IMR-90 (cell line): Measurements from ENCODE around the gene PARD3. TPM values are rescaled to one million over a fixed set of nuclear protein-coding genes. Genes with fewer than 3 reads are reported as not detected.

Experiments used
- ATAC-seq: fragments of 200-7000 bp; cut with Tn5 transposase; 2 replicates; pipeline ENCODE4 v1.9.1; 2020; ENCODE audit warnings: low read depth, mild to moderate bottlenecking, moderate library complexity
- BruUV-seq: library from RNA; stranded (reverse); fragments of 400-500 nt; replicated peaks from 2 replicates; lab custom pipeline; 2021; lab: Mats Ljungman, UMichigan
- CTCF ChIA-PET: fragments of 300-600 bp; formaldehyde crosslinking; extraction: SDS; loops from one replicate; lab custom pipeline; 2021; ENCODE audit warnings: antibody characterized with exemption; lab: Yijun Ruan, JAX
- POLR2A ChIA-PET: fragments of 300-600 bp; sonication (Branson Sonifier 250); formaldehyde crosslinking; loops from one replicate; lab custom pipeline; 2022; ENCODE audit warnings: antibody characterized with exemption; ENCODE audit not compliant: unreplicated experiment; lab: Charles Lee
- DNase-seq: peaks from one replicate; pipeline ENCODE4 v3.0.0; 2013
- H2AFZ ChIP-seq: replicated peaks from 2 replicates; pipeline ENCODE3; 2013; ENCODE audit warnings: low read length, mild to moderate bottlenecking; ENCODE audit not compliant: poor library complexity
- H2AK5ac ChIP-seq: 2 replicates; pipeline ENCODE4 v1.6.1; 2013; ENCODE audit warnings: low read depth, low read length, inconsistent platforms
- H2AK9ac ChIP-seq: replicated peaks from 2 replicates; pipeline ENCODE3; 2013; ENCODE audit warnings: mild to moderate bottlenecking, low read depth, low read length, moderate library complexity; ENCODE audit not compliant: poor library complexity
- H2BK120ac ChIP-seq: 2 replicates; pipeline ENCODE4 v1.6.1; 2013; ENCODE audit warnings: low read depth, low read length, inconsistent platforms
- H2BK15ac ChIP-seq: 3 replicates; pipeline ENCODE4 v1.6.1; 2013; ENCODE audit warnings: low read depth, low read length, inconsistent platforms
- H2BK20ac ChIP-seq: 2 replicates; pipeline ENCODE4 v1.6.1; 2013; ENCODE audit warnings: low read depth, mild to moderate bottlenecking, inconsistent platforms, low read length, moderate library complexity
- H2BK5ac ChIP-seq: 2 replicates; pipeline ENCODE4 v1.6.1; 2013; ENCODE audit warnings: mild to moderate bottlenecking, low read depth, low read length, inconsistent platforms; ENCODE audit not compliant: poor library complexity, severe bottlenecking
- H3K14ac ChIP-seq: replicated peaks from 2 replicates; pipeline ENCODE4 v1.6.1; 2013; ENCODE audit warnings: low read depth, low read length, inconsistent platforms
- H3K18ac ChIP-seq: 2 replicates; pipeline ENCODE4 v1.6.1; 2013; ENCODE audit warnings: low read depth, low read length, control low read depth
- H3K23ac ChIP-seq: 2 replicates; pipeline ENCODE4 v1.6.1; 2013; ENCODE audit warnings: low read depth, low read length, inconsistent platforms
- H3K27ac ChIP-seq: 2 replicates; pipeline ENCODE4 v1.5.1; 2013; ENCODE audit warnings: mild to moderate bottlenecking, control low read depth, low read length; ENCODE audit not compliant: insufficient read depth
- H3K27me3 ChIP-seq: 2 replicates; pipeline ENCODE4 v1.6.1; 2013; ENCODE audit warnings: low read length; ENCODE audit not compliant: control insufficient read depth, insufficient read depth
- H3K36me3 ChIP-seq: 2 replicates; pipeline ENCODE4 v1.6.1; 2013; ENCODE audit warnings: low read length, mixed read lengths; ENCODE audit not compliant: control insufficient read depth, insufficient read depth
- H3K4ac ChIP-seq: 2 replicates; pipeline ENCODE4 v1.6.1; 2013; ENCODE audit warnings: low read depth, low read length, inconsistent platforms
- H3K4me1 ChIP-seq: 2 replicates; pipeline ENCODE4 v1.6.1; 2013; ENCODE audit warnings: low read length, mixed read lengths; ENCODE audit not compliant: control insufficient read depth, insufficient read depth
- H3K4me2 ChIP-seq: 2 replicates; pipeline ENCODE4 v1.6.1; 2013; ENCODE audit warnings: low read depth, mild to moderate bottlenecking, control low read depth, low read length, moderate library complexity
- H3K4me3 ChIP-seq: 2 replicates; pipeline ENCODE4 v1.5.1; 2013; ENCODE audit warnings: low read depth, mild to moderate bottlenecking, control low read depth, low read length, moderate library complexity; ENCODE audit not compliant: insufficient read depth
- H3K56ac ChIP-seq: 2 replicates; pipeline ENCODE4 v1.6.1; 2013; ENCODE audit warnings: low read length, inconsistent platforms; ENCODE audit not compliant: insufficient read depth; ENCODE audit errors: extremely low read depth
- H3K79me1 ChIP-seq, 2 experiments: 2 replicates each; pipeline ENCODE4 v1.6.1; 2013; ENCODE audit warnings: low read length in 2 of 2, inconsistent platforms in 1 of 2, low read depth in 1 of 2
- H3K9ac ChIP-seq: 2 replicates; pipeline ENCODE4 v1.6.1; 2013; ENCODE audit warnings: low read depth, low read length, control low read depth
- H3K9me1 ChIP-seq: 2 replicates; pipeline ENCODE4 v1.6.1; 2013; ENCODE audit warnings: low read length, inconsistent platforms; ENCODE audit not compliant: insufficient read depth
- H3K9me3 ChIP-seq: 2 replicates; pipeline ENCODE4 v1.6.1; 2013; ENCODE audit warnings: low read length; ENCODE audit not compliant: control insufficient read depth, insufficient read depth
- H4K20me1 ChIP-seq: 2 replicates; pipeline ENCODE4 v1.6.1; 2013; ENCODE audit warnings: low read length, inconsistent platforms; ENCODE audit not compliant: insufficient read depth
- H4K5ac ChIP-seq: 2 replicates; pipeline ENCODE4 v1.6.1; 2013; ENCODE audit warnings: mild to moderate bottlenecking, low read depth, low read length, control low read depth
- H4K8ac ChIP-seq, 2 experiments: 2 replicates each; pipeline ENCODE4 v1.6.1; 2013; ENCODE audit warnings: low read depth in 2 of 2, low read length in 2 of 2, control low read depth in 1 of 2, inconsistent platforms in 1 of 2
- H4K91ac ChIP-seq: 2 replicates; pipeline ENCODE4 v1.6.1; 2013; ENCODE audit warnings: low read depth, low read length, inconsistent platforms; ENCODE audit not compliant: insufficient read depth
- BHLHE40 ChIP-seq: fragments of 150-350 bp; IDR thresholded peaks from 2 replicates; pipeline ENCODE4 v1.6.1; 2016; ENCODE audit warnings: mild to moderate bottlenecking, low read depth, low read length
- CEBPB ChIP-seq: IDR thresholded peaks from 2 replicates; pipeline ENCODE4 v1.6.1; 2012; ENCODE audit warnings: low read depth, low read length, improper control_type of control experiment
- CTCF ChIP-seq: conservative IDR thresholded peaks from 2 replicates; pipeline ENCODE4 v1.5.1; 2012; ENCODE audit warnings: mild to moderate bottlenecking, low read depth, low read length, improper control_type of control experiment
- ELK1 ChIP-seq: fragments of 150-350 bp; IDR thresholded peaks from 2 replicates; pipeline ENCODE4 v1.6.1; 2016; ENCODE audit warnings: low read depth, mild to moderate bottlenecking, low read length, moderate library complexity, borderline replicate concordance
- FOS ChIP-seq: fragments of 150-350 bp; IDR thresholded peaks from 2 replicates; pipeline ENCODE4 v1.6.1; 2016; ENCODE audit warnings: low read depth, low read length
- MAFK ChIP-seq: IDR thresholded peaks from 2 replicates; pipeline ENCODE4 v1.6.1; 2012; ENCODE audit warnings: low read depth, low read length, improper control_type of control experiment
- MAZ ChIP-seq: IDR thresholded peaks from 2 replicates; pipeline ENCODE4 v1.6.1; 2012; ENCODE audit warnings: low read depth, mild to moderate bottlenecking, low read length, improper control_type of control experiment, moderate library complexity, borderline replicate concordance
- MXI1 ChIP-seq: IDR thresholded peaks from 2 replicates; pipeline ENCODE4 v1.6.1; 2012; ENCODE audit warnings: low read depth, mild to moderate bottlenecking, low read length, moderate library complexity, borderline replicate concordance
- NFE2L2 ChIP-seq: fragments of 150-350 bp; IDR thresholded peaks from 2 replicates; pipeline ENCODE4 v1.6.1; 2016; ENCODE audit warnings: low read depth, mild to moderate bottlenecking, low read length
- RAD21 ChIP-seq: IDR thresholded peaks from 2 replicates; pipeline ENCODE4 v1.6.1; 2012; ENCODE audit warnings: low read length, improper control_type of control experiment
- RCOR1 ChIP-seq: IDR thresholded peaks from 2 replicates; pipeline ENCODE4 v1.6.1; 2012; ENCODE audit warnings: mild to moderate bottlenecking, low read length, improper control_type of control experiment; ENCODE audit not compliant: insufficient replicate concordance
- RFX5 ChIP-seq: IDR thresholded peaks from 2 replicates; pipeline ENCODE4 v1.8.0; 2012; ENCODE audit warnings: low read depth, mild to moderate bottlenecking, low read length, moderate library complexity
- SMC3 ChIP-seq: fragments of 150-350 bp; IDR thresholded peaks from 2 replicates; pipeline ENCODE4 v1.6.1; 2016; ENCODE audit warnings: low read depth, mild to moderate bottlenecking, antibody characterized with exemption, low read length, moderate library complexity
- WGBS, 2 experiments: methylation state at CpG; one replicate each; pipeline versions ENCODE4 v1.1.5 to v1.1.7; 2013; ENCODE audit warnings: missing lambda C conversion rate in 2 of 2; ENCODE audit not compliant: insufficient read length in 1 of 2; ENCODE audit errors: extremely low coverage in 2 of 2; 5-methylcytosine and 5-hydroxymethylcytosine counted together
- dilution Hi-C: fragments of 300-500 bp; cut with HindIII; formaldehyde crosslinking; loops from one replicate; pipeline ENCODE4 v1.14.3; 2018; ENCODE audit warnings: low sequenced_read_pairs; ENCODE audit not compliant: unreplicated experiment
- in situ Hi-C: fragments of 300-500 bp; cut with MboI; formaldehyde crosslinking; loops from 3 replicates; pipeline ENCODE4 v1.14.3; 2019; ENCODE audit warnings: low sequenced_read_pairs, inconsistent platforms, mixed read lengths
- intact Hi-C: fragments of 100-400 bp; cut with micrococcal nuclease; formaldehyde crosslinking; loops from 2 replicates; pipeline ENCODE4 v1.10.0; 2022
- polyA plus RNA-seq, 3 experiments: library from polyadenylated mRNA; depleted of rRNA; stranded (reverse); fragments of >200 nt; gene quantifications; 2 replicates each; pipeline ENCODE4 v1.2.3, GENCODE V29; 2012; ENCODE audit warnings: low replicate concordance in 1 of 3
- total RNA-seq: library from RNA; depleted of rRNA; stranded (reverse); fragments of >200 nt; gene quantifications from 2 replicates; pipeline ENCODE4 v1.2.3, GENCODE V29; 2012

PARD3 gene
- total and polyA plus RNA-seq, 2 of the 4 experiments (the other 2 are of a cell fraction): 14.6 to 37.5 TPM

- no peak overlapping the region for H2AFZ ChIP-seq
- H3K14ac ChIP-seq: no peak overlapping the region
- no peaks in the 10 kb centered on the region for H3K27me3 ChIP-seq
- no peak overlapping the region for H3K4ac ChIP-seq
- no peak overlapping the region for H3K4me2 ChIP-seq
- H4K91ac ChIP-seq: no peak overlapping the region
- no peak overlapping the region for H2BK15ac ChIP-seq
- no peak overlapping the region for H2BK5ac ChIP-seq
- TF ChIP-seq BHLHE40 (no peak), CTCF (no peak), FOS (no peak), RAD21 (no peak), MAZ (no peak), RFX5 (no peak), RCOR1 (no peak), CEBPB (no peak), NFE2L2 (no peak), ELK1 (no peak), SMC3 (no peak), MXI1 (no peak), MAFK (no peak)
- peaks cover under 1% of the 10 kb centered on the region; the same call in 1 of the 2 replicates for H3K4me1 ChIP-seq
- no peak overlapping the region for H2BK20ac ChIP-seq
- 0 out of 2 replicates have a peak, but pooled peaks cover 8% of the 10 kb centered on the region for H3K9me1 ChIP-seq
- dilution Hi-C loops: no loop called here
- no peak overlapping the region for H2AK9ac ChIP-seq
- intact Hi-C loops: no loop called here
- no peak overlapping the region for H4K8ac ChIP-seq
- POLR2A ChIA-PET: no interaction called here
- no peak overlapping the region for H3K18ac ChIP-seq
- no peaks in the 10 kb centered on the region for H3K9me3 ChIP-seq
- ATAC-seq (no peak), DNase-seq (no peak)
- no peaks in the 10 kb centered on the region; the same call in 1 of the 2 replicates for H3K36me3 ChIP-seq
- H3K56ac ChIP-seq: no peak overlapping the region
- CTCF ChIA-PET: no interaction called here
- H3K23ac ChIP-seq: no peak overlapping the region
- no TSS peak for BruUV-seq
- no peak overlapping the region for H3K4me3 ChIP-seq
- no CpG with 5 or more reads among the region's 2 CpGs for WGBS, 2 experiments
- in situ Hi-C loops: no loop called here
- H3K27ac ChIP-seq: no peak overlapping the region
- no peak overlapping the region for H4K5ac ChIP-seq
- no peak overlapping the region for H2AK5ac ChIP-seq
- H3K79me1 ChIP-seq: peaks cover 6 to 14% of the 10 kb centered on the region in 2 experiments
- H3K9ac ChIP-seq: no peak overlapping the region
- no peak overlapping the region for H2BK120ac ChIP-seq
- no peaks in the 10 kb centered on the region; the same call in 1 of the 2 replicates for H4K20me1 ChIP-seq
Measured at GRCh38 chr10:34570887-34571286, 244.2 kb downstream of the PARD3 start.
